ENCODE measurements around the gene ALDOA.

The ALDOA gene

GRCh38 chr16:30116291-30117207, 51.0 kb downstream of the ALDOA start:
- no peak for DNase-seq (ENCODE audit: low read depth)

GRCh38 chr16:30117768-30118167, 52.2 kb downstream of the ALDOA start:
- DNase-seq (ENCODE audit: low read depth): no peak

GRCh38 chr16:30119428-30119827, 53.9 kb downstream of the ALDOA start:
- no peak for DNase-seq (ENCODE audit: low read depth)
